GM12891 (cell line): ENCODE data around the gene CELSR1.

Experiments used
- PAX5 ChIP-seq: IDR thresholded peaks from 2 replicates; pipeline ENCODE4 v1.6.1; 2011; ENCODE audit warnings: low read length, moderate library complexity, mild to moderate bottlenecking; ENCODE audit not compliant: insufficient read depth, severe bottlenecking
- POLR2A ChIP-seq: IDR thresholded peaks from 2 replicates; pipeline ENCODE4 v1.6.1; 2011; ENCODE audit warnings: low read depth, low read length, control low read depth
- POLR2AphosphoS5 ChIP-seq: IDR thresholded peaks from 2 replicates; pipeline ENCODE4 v1.6.1; 2011; ENCODE audit warnings: low read depth, low read length, control low read depth
- TAF1 ChIP-seq: IDR thresholded peaks from 2 replicates; pipeline ENCODE4 v1.6.1; 2011; ENCODE audit warnings: low read depth, low read length, control low read depth

DNA sequence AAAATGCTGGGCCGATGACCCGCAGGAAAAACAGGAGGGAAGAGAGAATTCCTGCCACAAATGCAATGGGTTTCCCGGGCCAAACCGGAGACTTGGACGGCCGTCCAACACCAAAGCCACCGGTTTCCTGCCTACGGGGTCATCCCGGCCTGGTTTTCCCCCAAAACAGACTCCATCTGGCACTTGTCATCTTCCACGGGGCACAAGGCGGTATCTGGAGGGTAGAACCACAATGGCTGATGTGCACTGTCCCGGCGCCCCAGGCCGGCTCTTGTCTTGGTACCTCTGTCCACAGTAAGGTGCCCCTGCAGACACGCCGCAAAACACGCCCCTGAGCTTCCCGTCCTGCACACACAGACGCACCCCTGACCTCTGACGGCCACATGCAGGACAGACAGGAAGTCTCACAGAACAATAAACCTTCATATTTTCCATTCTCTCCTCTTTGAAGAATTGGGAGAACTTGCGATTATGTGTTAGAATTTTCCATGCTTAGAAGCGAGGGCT lies 20.1 kb downstream of the CELSR1 start:
- no peak for TF ChIP-seq POLR2A
- TF ChIP-seq TAF1: no peak
- no peak for TF ChIP-seq PAX5
- no peak for TF ChIP-seq POLR2AphosphoS5
